ENCODE measurements around the gene PLCB2.

GRCh38 chr15:40295297-40295696, 12.4 kb downstream of the PLCB2 start:
- TF ChIP-seq CTCF (IDR thresholded peaks at IDR 0.05) (no peak), EZH2phosphoT487 (IDR thresholded peaks at IDR 0.05) (no peak), EZH2 (IDR thresholded peaks at IDR 0.05) (no peak)

Data from neural progenitor cell (in vitro differentiated cells).